HG03060 (cell line): ENCODE data around the gene ZBTB1.
A peak's percentile ranks its signal among the peaks of the same experiment; 100 is the strongest.
"Not testable (repeated sequence)": the region's sequence is repeated elsewhere in the genome, so short reads cannot be mapped to it uniquely, and the experiment has no call there.

Source experiments
- ATAC-seq: cut with Tn5 transposase; IDR thresholded peaks from one replicate; pipeline ENCODE4 v1.9.1; 2021; ENCODE audit warnings: low read depth, moderate number of reproducible peaks; ENCODE audit not compliant: unreplicated experiment

Gene ZBTB1

GRCh38 chr14:64522591-64523355 lies 18.2 kb downstream of the ZBTB1 start:
- no peak for ATAC-seq

- ATAC-seq: no peak
These were observed 20.8 kb downstream of the ZBTB1 start for GRCh38 chr14:64525354-64525753.

- no peak for ATAC-seq
These were observed 27.0 kb downstream of the ZBTB1 start for GRCh38 chr14:64531567-64531966.

GRCh38 chr14:64536488-64537245 lies 32.1 kb downstream of the ZBTB1 start:
- no peak for ATAC-seq

GRCh38 chr14:64540208-64541202 lies 35.9 kb downstream of the ZBTB1 start, which contains the start of gene HSPA2:
HSPA2 (plus strand) TSS chr14:64540741; CDS start chr14:64540850, 109 bp downstream.
- ATAC-seq: peak; percentile 87

GRCh38 chr14:64541261-64541971 lies 36.8 kb downstream of the ZBTB1 start:
- no peak for ATAC-seq

GRCh38 chr14:64541972-64542835 lies 37.6 kb downstream of the ZBTB1 start:
- ATAC-seq: no peak

GRCh38 chr14:64542836-64543201 lies 38.2 kb downstream of the ZBTB1 start:
- ATAC-seq: no peak

GRCh38 chr14:64544607-64545312 lies 40.2 kb downstream of the ZBTB1 start:
- no peak for ATAC-seq

GRCh38 chr14:64549016-64549415 lies 44.4 kb downstream of the ZBTB1 start:
- no peak for ATAC-seq

- ATAC-seq: no peak
These were observed 45.4 kb downstream of the ZBTB1 start, which contains the start of gene PPP1R36 for GRCh38 chr14:64549791-64550620. PPP1R36 (plus strand) TSS chr14:64549961; CDS start chr14:64549998, 37 bp downstream.

GRCh38 chr14:64550621-64551333 lies 46.2 kb downstream of the ZBTB1 start:
- ATAC-seq: no peak

GRCh38 chr14:64554556-64554955 lies 50.0 kb downstream of the ZBTB1 start:
- ATAC-seq: no peak

- ATAC-seq: no peak
These were observed 52.0 kb downstream of the ZBTB1 start for GRCh38 chr14:64556526-64556925.

GRCh38 chr14:64558216-64558615 lies 53.6 kb downstream of the ZBTB1 start:
- not testable (repeated sequence) for ATAC-seq

GRCh38 chr14:64561631-64562030 lies 57.1 kb downstream of the ZBTB1 start:
- no peak for ATAC-seq

GRCh38 chr14:64562436-64562835 lies 57.9 kb downstream of the ZBTB1 start:
- ATAC-seq: no peak
